Fibroblast of the aortic adventitia (primary cell): ENCODE measurements around the gene CCDC91. TPM values are rescaled to one million over a fixed set of nuclear protein-coding genes. Genes with fewer than 3 reads are reported as not detected.

Source experiments
- DNase-seq: peaks from one replicate; pipeline ENCODE4 v3.0.0-alpha.2; 2010; ENCODE audit warnings: low read depth
- H3K4me3 ChIP-seq: 2 replicates; pipeline ENCODE4 v1.5.1; 2011; ENCODE audit warnings: low read depth, mild to moderate bottlenecking, control low read depth, low read length, moderate library complexity
- CTCF ChIP-seq: IDR thresholded peaks from 2 replicates; pipeline ENCODE4 v1.5.1; 2011; ENCODE audit warnings: mild to moderate bottlenecking, low read length, control low read depth, inconsistent platforms; ENCODE audit not compliant: insufficient read depth
- total RNA-seq: library from RNA; depleted of rRNA; stranded (reverse); fragments of >200 nt; gene quantifications from 2 replicates; pipeline ENCODE4 v1.2.3, GENCODE V29; 2012; ENCODE audit warnings: low replicate concordance

The CCDC91 gene
- total RNA-seq, 1 donor: 37.4 TPM

GRCh38 chr12:28156804-28157203 is 33.5 kb upstream of the CCDC91 start:
- no peak for TF ChIP-seq CTCF
- no peak overlapping the region for H3K4me3 ChIP-seq
- no peak for DNase-seq

- TF ChIP-seq CTCF: no peak
- H3K4me3 ChIP-seq: no peak overlapping the region
- no peak for DNase-seq
Measured at GRCh38 chr12:28158353-28158752, 31.9 kb upstream of the CCDC91 start.

- TF ChIP-seq CTCF: no peak
- DNase-seq: no peak
- no peak overlapping the region for H3K4me3 ChIP-seq
Measured at GRCh38 chr12:28159688-28160087, 30.6 kb upstream of the CCDC91 start.

DNA sequence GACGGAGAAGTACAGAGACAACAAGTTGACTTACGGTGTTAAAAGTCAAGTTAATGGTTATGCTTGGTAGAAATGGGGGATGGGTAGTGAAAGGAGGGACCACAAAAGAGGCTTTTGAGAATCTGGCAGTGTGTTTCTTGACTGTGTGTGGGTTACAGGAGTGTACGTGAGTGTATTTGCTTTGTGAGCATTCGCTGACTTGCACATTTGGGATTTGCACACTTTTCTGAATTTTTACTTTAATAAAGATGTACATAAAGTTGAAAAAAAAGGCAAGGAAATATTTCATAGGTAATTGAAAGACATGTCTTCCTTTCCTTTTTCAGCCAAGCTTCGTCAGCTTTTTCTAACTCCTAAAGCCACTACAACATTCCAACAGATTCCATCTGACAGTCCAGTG is 28.6 kb upstream of the CCDC91 start:
- no peak for TF ChIP-seq CTCF
- H3K4me3 ChIP-seq: no peak overlapping the region
- no peak for DNase-seq

DNA sequence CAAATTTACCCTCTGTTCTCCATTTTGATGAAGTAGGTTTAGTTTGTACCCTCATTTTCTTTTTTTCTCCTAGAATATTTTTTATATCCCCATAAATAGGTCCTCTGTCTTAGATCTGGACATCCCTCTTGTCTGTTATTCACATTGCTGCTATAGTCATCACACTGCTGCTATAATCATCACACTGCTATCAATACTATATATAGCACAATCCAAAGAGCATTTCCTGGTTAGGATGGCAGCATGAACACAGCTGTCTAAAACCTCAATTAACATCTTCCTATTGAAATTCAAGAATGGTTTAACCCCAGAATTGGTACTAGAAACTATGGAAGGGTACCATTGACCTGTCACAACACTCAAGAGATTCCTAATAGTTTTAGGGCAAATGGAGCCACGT is 27.6 kb upstream of the CCDC91 start:
- H3K4me3 ChIP-seq: no peak overlapping the region
- no peak for TF ChIP-seq CTCF
- DNase-seq: no peak

GRCh38 chr12:28164644-28165275 is 25.5 kb upstream of the CCDC91 start:
- no peak for DNase-seq
- no peak for TF ChIP-seq CTCF
- H3K4me3 ChIP-seq: no peak overlapping the region

- DNase-seq: no peak
- no peak overlapping the region for H3K4me3 ChIP-seq
- TF ChIP-seq CTCF: no peak
Measured at GRCh38 chr12:28167981-28168485, 22.2 kb upstream of the CCDC91 start.
